Transverse colon (tissue), 4 donors: Measurements from ENCODE around the gene GGPS1. TPM values are rescaled to one million over a fixed set of nuclear protein-coding genes. Genes with fewer than 3 reads are reported as not detected.

Source experiments
- DNase-seq: peaks from one replicate; pipeline ENCODE4 v3.0.0-alpha.2; 2019
- H3K27ac ChIP-seq, 4 donors: fragments of 200-600 bp; sonication (generic); 2 replicates each; pipeline ENCODE4 v1.5.1; 2016 to 2018; ENCODE audit warnings: inconsistent platforms in 4 of 4
- H3K27me3 ChIP-seq: fragments of 200-600 bp; sonication (generic); 2 replicates; pipeline ENCODE4 v1.5.1; 2017; ENCODE audit warnings: inconsistent platforms
- H3K36me3 ChIP-seq, 4 donors: fragments of 200-600 bp; sonication (generic); 2 replicates each; pipeline ENCODE4 v1.5.1; 2017 to 2019; ENCODE audit warnings: inconsistent platforms in 4 of 4
- H3K4me1 ChIP-seq, 4 donors: fragments of 200-600 bp; sonication (generic); 2 replicates each; pipeline ENCODE4 v1.5.1; 2017 to 2020; ENCODE audit warnings: inconsistent platforms in 4 of 4
- H3K4me3 ChIP-seq, 4 donors: fragments of 200-600 bp; sonication (generic); 1 replicate in 1 of 4; 2 replicates in 3 of 4; pipeline versions ENCODE4 v1.5.1 to v1.6.1; 2017 to 2019; ENCODE audit warnings: inconsistent platforms in 4 of 4
- H3K9me3 ChIP-seq, 2 donors: fragments of 200-600 bp; sonication (generic); 2 replicates each; pipeline ENCODE4 v1.5.1; 2017 to 2019; ENCODE audit warnings: inconsistent platforms in 2 of 2
- EP300 ChIP-seq: sonication (generic); formaldehyde crosslinking; IDR thresholded peaks from one replicate; pipeline ENCODE4 v1.6.1; 2017; ENCODE audit warnings: antibody characterized with exemption, low read depth
- POLR2A ChIP-seq: fragments of 450-650 bp; IDR thresholded peaks from one replicate; pipeline ENCODE4 v1.6.1; 2016; ENCODE audit warnings: antibody characterized with exemption, mild to moderate bottlenecking, moderate library complexity
- POLR2AphosphoS5 ChIP-seq, 3 donors: sonication (generic); formaldehyde crosslinking; IDR thresholded peaks; one replicate each; pipeline ENCODE4 v1.6.1; 2016; ENCODE audit warnings: antibody characterized with exemption in 3 of 3
- WGBS, 2 donors: methylation state at CpG; one replicate each; pipeline ENCODE4 v1.1.5; 2018; ENCODE audit warnings: low coverage in 1 of 2; 5-methylcytosine and 5-hydroxymethylcytosine counted together
- in situ Hi-C, 4 donors: fragments of 200-750 bp; cut with MboI; loops; one replicate each; pipeline versions ENCODE4 v1.15.0 to v1.15.1; 2017; ENCODE audit warnings: low sequenced_read_pairs in 3 of 4, low pct_ligation_motif_present in 1 of 4, low pct_unique_long_range_greater_than_20kb in 1 of 4
- intact Hi-C: fragments of 100-400 bp; cut with DNase I; formaldehyde crosslinking; loops from one replicate; pipeline ENCODE4 v1.15.1; 2023; ENCODE audit warnings: low total_unique reads
- total RNA-seq, 4 donors: library from RNA; depleted of rRNA; stranded (reverse); fragments of >200 nt; gene quantifications; one replicate each; pipeline ENCODE4 v1.1.0, GENCODE V29; 2016
- TF ChIP-seq, protein P1 (sequence below), 5 experiments: fragments of 200-600 bp in 3 of 5; fragments of 450-650 bp in 2 of 5; sonication (generic) in 3 of 5; IDR thresholded peaks; 1 replicate in 2 of 5; 2 replicates in 3 of 5; pipeline ENCODE4 v1.5.1; 2016 to 2017; ENCODE audit warnings: antibody characterized with exemption in 5 of 5, inconsistent platforms in 3 of 5, mild to moderate bottlenecking in 2 of 5, moderate library complexity in 1 of 5

GGPS1 gene
- total RNA-seq, 4 donors from 2014 or later, result 11.2 to 22.1 (median 16.9) TPM

DNA sequence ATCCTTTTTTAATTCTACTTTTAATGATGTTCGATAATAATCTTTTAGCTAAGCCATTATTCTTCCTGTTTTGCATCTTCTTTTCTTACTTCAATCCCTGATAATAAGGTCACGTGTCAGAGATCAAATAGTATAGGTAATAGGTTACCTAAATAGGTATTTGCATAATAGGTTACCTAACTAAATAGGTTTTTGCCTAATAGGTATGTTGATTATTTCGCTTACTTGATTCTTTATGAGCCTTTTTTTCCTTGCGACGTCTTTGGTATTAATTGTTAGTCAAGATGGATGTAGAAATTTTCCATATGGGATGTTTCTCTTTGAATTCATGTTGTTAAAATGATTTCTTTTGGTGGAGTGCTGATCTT lies 2.5 kb downstream of the GGPS1 start:
- no peak for TF ChIP-seq POLR2AphosphoS5 (IDR thresholded peaks at IDR 0.05)
- no peak for TF ChIP-seq EP300
- TF ChIP-seq POLR2A, result no peak
- TF ChIP-seq, protein P1, sequence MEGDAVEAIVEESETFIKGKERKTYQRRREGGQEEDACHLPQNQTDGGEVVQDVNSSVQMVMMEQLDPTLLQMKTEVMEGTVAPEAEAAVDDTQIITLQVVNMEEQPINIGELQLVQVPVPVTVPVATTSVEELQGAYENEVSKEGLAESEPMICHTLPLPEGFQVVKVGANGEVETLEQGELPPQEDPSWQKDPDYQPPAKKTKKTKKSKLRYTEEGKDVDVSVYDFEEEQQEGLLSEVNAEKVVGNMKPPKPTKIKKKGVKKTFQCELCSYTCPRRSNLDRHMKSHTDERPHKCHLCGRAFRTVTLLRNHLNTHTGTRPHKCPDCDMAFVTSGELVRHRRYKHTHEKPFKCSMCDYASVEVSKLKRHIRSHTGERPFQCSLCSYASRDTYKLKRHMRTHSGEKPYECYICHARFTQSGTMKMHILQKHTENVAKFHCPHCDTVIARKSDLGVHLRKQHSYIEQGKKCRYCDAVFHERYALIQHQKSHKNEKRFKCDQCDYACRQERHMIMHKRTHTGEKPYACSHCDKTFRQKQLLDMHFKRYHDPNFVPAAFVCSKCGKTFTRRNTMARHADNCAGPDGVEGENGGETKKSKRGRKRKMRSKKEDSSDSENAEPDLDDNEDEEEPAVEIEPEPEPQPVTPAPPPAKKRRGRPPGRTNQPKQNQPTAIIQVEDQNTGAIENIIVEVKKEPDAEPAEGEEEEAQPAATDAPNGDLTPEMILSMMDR (IDR thresholded peaks at IDR 0.05), result no peak
- Histone ChIP-seq H3K4me1 (peaks cover 21 to 43% (median 35%) of the 10 kb centered on the region in 4 donors), H3K36me3 (peaks cover 0 to 2% (median under 1%) of the 10 kb centered on the region in 4 donors)

DNA sequence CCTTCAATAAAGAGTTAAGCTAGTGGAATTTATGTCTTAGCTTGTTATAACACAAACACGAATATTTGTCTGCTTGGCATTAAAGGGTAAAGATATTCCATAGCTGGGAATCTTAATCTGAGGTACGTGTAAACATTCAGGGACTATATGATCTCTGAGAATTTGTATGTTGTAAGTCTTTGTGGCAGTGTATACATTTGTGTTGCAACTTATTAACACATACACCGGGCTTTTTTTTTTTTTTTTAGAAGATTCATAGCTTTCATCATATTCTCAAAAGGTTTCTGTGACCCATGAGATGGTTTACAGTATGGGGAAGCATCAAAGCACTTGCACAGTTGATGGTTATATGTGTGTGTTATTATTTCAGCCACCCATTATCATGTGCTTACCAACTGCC lies 3.0 kb downstream of the GGPS1 start:
- in situ Hi-C loops (no loop called here), intact Hi-C loops (no loop called here)
- Histone ChIP-seq H3K27me3 (no peaks in the 10 kb centered on the region), H3K4me1 (peaks cover 20 to 38% (median 30%) of the 10 kb centered on the region in 4 donors), H3K9me3 (no peaks in the 10 kb centered on the region), H3K36me3 (peaks cover 0 to 7% (median 2%) of the 10 kb centered on the region in 4 donors), H3K4me3 (no peak overlapping the region), H3K27ac (no peak overlapping the region)
- TF ChIP-seq EP300, result no peak
- TF ChIP-seq POLR2A, result no peak
- TF ChIP-seq, protein P1 (IDR thresholded peaks at IDR 0.05), result no peak
- TF ChIP-seq POLR2AphosphoS5 (IDR thresholded peaks at IDR 0.05), result no peak
- WGBS, 2 donors, result 42 to 43% methylated on average over 3 of the region's 3 CpGs
- DNase-seq, result no peak

More for the DNA sequence above, 2.5 kb downstream of the GGPS1 start:
- H3K9me3 ChIP-seq, result no peaks in the 10 kb centered on the region
- intact Hi-C loops (no loop called here), in situ Hi-C loops (no loop called here)
- 73 to 75% methylated on average over 5 of the region's 5 CpGs for WGBS, 2 donors
- peak overlapping the region; percentile 89 to 100 (median 96) for H3K27ac ChIP-seq
- no peak overlapping the region for H3K4me3 ChIP-seq
- no peak for DNase-seq
- no peaks in the 10 kb centered on the region for H3K27me3 ChIP-seq

DNA sequence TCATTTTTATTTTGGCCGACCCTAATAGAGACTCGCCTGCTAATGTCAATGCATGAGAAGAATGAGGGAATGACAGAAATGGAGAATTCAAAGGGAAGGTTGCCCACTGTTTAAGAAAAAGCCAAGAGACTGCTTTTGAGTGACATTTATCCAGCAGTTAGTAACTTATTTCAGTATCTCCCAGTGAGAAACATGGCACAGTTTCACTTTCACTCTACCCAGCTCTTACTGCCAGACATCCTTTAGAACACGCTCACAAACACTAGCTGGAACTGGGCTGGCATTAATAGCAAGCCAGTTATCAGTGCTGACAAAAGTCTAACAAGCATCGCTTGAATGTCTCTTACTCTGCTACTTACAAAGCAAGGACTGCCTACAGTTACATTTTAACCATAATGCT lies 8.5 kb downstream of the GGPS1 start:
- in situ Hi-C loops, result no loop called here
- H3K36me3 ChIP-seq, result peaks cover 0 to 18% (median 9%) of the 10 kb centered on the region in 4 donors
- intact Hi-C loops, result no loop called here
- no peaks in the 10 kb centered on the region for H3K27me3 ChIP-seq
- TF ChIP-seq POLR2A (no peak), EP300 (no peak), POLR2AphosphoS5 (IDR thresholded peaks at IDR 0.05) (no peak)
- TF ChIP-seq, protein P1 (IDR thresholded peaks at IDR 0.05), result no peak
- DNase-seq, result no peak
- no peak overlapping the region for H3K4me3 ChIP-seq
- peaks cover under 1 to 9% (median 3%) of the 10 kb centered on the region in 4 donors for H3K4me1 ChIP-seq
- H3K27ac ChIP-seq, result peak overlapping the region in 1 of 4 donors; percentile 6
- no peaks in the 10 kb centered on the region for H3K9me3 ChIP-seq
- WGBS, 2 donors, result 80 to 86% methylated on average over 2 to 4 of the region's 4 CpGs

DNA sequence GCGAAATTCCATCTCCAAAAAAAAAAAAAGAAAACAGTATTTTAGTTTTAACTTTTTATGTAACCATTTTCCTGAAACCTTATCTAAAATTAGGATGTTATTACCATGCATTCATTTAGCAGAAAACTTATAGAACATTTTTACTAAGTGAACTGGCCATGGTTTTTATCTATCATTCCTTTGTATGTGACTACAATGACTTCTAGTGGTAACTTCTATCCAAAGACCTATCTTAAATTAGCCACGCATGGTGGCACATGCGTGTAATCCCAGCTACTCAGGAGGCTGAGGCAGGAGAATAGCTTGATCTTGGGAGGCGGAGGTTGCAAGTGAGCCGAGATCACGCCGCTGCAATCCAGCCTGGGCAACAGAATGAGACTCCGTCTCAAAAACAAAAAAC lies 11.4 kb downstream of the GGPS1 start:
- WGBS, 2 donors, result 83 to 88% methylated on average over 5 to 8 of the region's 8 CpGs
- no peaks in the 10 kb centered on the region for H3K9me3 ChIP-seq

DNA sequence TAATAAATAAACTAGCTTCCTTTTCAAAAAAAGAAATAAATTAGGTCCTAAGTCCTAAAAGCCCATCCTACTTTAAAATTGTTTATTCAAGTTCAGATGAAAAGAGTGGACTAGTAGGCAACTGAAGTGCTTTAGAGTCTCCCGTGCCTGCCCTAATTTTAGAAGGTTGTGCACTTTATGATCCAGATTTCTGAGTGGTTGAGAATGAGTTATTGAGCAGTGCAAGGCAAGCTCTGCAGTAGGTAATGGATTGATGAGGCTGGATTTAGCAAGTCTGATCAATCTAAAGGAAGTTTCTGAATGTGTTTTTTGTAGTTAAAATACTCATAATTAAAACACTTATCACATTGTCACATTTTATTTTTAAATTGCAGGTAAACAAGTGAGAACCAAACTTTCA lies 13.0 kb downstream of the GGPS1 start:
- peaks cover 0 to 24% (median 10%) of the 10 kb centered on the region in 4 donors for H3K36me3 ChIP-seq
- H3K9me3 ChIP-seq, result no peaks in the 10 kb centered on the region
- intact Hi-C loops, result no loop called here

More for the DNA sequence above, 11.4 kb downstream of the GGPS1 start:
- no peak overlapping the region for H3K4me3 ChIP-seq
- H3K27ac ChIP-seq, result no peak overlapping the region
- H3K4me1 ChIP-seq, result no peaks in the 10 kb centered on the region
- peaks cover 0 to 26% (median 13%) of the 10 kb centered on the region in 4 donors for H3K36me3 ChIP-seq
- in situ Hi-C loops, result no loop called here
- intact Hi-C loops, result no loop called here
- H3K27me3 ChIP-seq, result no peaks in the 10 kb centered on the region
- no peak for DNase-seq
- TF ChIP-seq POLR2AphosphoS5 (IDR thresholded peaks at IDR 0.05), result no peak

More for the DNA sequence above, 13.0 kb downstream of the GGPS1 start:
- no peak for DNase-seq
- in situ Hi-C loops, result no loop called here
- TF ChIP-seq POLR2A (no peak), EP300 (no peak), POLR2AphosphoS5 (IDR thresholded peaks at IDR 0.05) (no peak)
- TF ChIP-seq, protein P1 (IDR thresholded peaks at IDR 0.05), result no peak
- Histone ChIP-seq H3K27me3 (no peaks in the 10 kb centered on the region), H3K27ac (no peak overlapping the region), H3K4me3 (no peak overlapping the region), H3K4me1 (no peaks in the 10 kb centered on the region)
- WGBS, 2 donors, result 45 to 47% methylated on average over 1 of the region's 1 CpG
